HFF-Myc (cell line): ENCODE data around the gene C16orf96.
"Not testable (repeated sequence)": the region's sequence is repeated elsewhere in the genome, so short reads cannot be mapped to it uniquely, and the experiment has no call there.

Source experiments
- DNase-seq: peaks from one replicate; pipeline ENCODE4 v3.0.0-alpha.2; 2011; ENCODE audit warnings: low read depth; ENCODE audit errors: extremely low read depth
- H3K4me3 ChIP-seq: replicated peaks from 2 replicates; pipeline ENCODE4 v1.5.1; 2011; ENCODE audit warnings: low read depth, mild to moderate bottlenecking, control low read depth, low read length
- TF ChIP-seq, protein P1 (sequence below): IDR thresholded peaks from 2 replicates; pipeline ENCODE4 v1.5.1; 2012; ENCODE audit warnings: mild to moderate bottlenecking, low read depth, low read length, control low read depth; ENCODE audit errors: missing control alignments

Gene C16orf96

GRCh38 chr16:4561596-4561995, 5.5 kb downstream of the C16orf96 start:
- TF ChIP-seq, protein P1, sequence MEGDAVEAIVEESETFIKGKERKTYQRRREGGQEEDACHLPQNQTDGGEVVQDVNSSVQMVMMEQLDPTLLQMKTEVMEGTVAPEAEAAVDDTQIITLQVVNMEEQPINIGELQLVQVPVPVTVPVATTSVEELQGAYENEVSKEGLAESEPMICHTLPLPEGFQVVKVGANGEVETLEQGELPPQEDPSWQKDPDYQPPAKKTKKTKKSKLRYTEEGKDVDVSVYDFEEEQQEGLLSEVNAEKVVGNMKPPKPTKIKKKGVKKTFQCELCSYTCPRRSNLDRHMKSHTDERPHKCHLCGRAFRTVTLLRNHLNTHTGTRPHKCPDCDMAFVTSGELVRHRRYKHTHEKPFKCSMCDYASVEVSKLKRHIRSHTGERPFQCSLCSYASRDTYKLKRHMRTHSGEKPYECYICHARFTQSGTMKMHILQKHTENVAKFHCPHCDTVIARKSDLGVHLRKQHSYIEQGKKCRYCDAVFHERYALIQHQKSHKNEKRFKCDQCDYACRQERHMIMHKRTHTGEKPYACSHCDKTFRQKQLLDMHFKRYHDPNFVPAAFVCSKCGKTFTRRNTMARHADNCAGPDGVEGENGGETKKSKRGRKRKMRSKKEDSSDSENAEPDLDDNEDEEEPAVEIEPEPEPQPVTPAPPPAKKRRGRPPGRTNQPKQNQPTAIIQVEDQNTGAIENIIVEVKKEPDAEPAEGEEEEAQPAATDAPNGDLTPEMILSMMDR: no peak

GRCh38 chr16:4564661-4565267, 8.6 kb downstream of the C16orf96 start:
- TF ChIP-seq, protein P1: no peak
- H3K4me3 ChIP-seq: no peak overlapping the region
- no peak for DNase-seq

More at GRCh38 chr16:4561596-4561995, 5.5 kb downstream of the C16orf96 start:
- no peak for DNase-seq
- H3K4me3 ChIP-seq: no peak overlapping the region

- TF ChIP-seq, protein P1: no peak
- H3K4me3 ChIP-seq: no peak overlapping the region
- no peak for DNase-seq
Observed at GRCh38 chr16:4566144-4566543, 10.0 kb downstream of the C16orf96 start.

- DNase-seq: no peak
- TF ChIP-seq, protein P1: no peak
- H3K4me3 ChIP-seq: no peak overlapping the region
Observed at GRCh38 chr16:4570086-4570485, 13.9 kb downstream of the C16orf96 start.

DNA sequence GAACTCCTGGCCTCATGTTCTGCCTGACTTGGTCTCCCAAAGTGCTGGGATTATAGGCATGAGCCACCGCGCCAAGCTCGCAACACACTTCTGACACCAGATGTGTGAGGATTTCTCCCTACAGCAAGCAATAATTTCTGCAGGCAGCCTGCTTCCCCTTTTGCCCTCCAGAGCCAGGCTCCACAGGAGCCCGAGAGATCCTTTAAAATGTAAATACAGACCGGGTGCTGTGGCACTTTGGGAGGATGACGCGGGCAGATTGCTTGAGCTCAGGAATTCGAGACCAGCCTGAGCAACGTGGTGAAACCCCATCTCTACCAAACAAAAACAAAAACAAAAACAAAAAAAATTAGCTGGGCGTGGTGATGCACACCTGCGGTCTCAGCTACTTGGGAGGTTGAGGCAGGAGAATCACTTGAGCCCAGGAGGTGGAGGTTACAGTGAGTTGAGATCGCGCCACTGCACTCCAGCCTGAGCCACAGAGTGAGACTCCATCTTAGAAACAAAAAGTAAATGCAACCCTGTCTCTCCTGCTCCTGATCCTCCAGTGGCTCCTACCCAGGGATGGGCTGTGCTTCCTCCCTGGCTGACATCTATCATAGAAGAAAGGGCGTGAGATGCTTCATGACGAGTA, 14.7 kb downstream of the C16orf96 start:
- TF ChIP-seq, protein P1: no peak

DNA sequence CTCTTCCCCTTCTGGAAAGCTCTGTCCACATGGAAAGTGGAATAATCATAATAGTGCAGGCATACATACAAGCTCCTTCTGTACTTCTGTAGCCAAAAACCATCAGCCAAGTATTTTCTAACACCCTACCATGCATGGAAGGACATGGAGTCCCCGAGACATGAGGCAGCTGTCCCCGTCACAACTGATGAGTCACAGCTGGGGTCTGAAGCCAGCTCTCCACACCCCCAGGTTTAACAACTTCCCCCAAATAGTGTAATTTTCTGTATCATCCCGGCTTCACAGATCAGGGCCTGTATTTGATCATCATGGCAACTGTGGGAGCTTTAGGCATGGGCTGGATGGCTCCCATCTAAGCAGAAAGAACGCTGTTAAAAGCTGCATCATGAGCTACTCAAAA, 16.6 kb downstream of the C16orf96 start:
- no peak overlapping the region for H3K4me3 ChIP-seq
- DNase-seq: no peak
- TF ChIP-seq, protein P1: no peak

More for the DNA sequence above, 14.7 kb downstream of the C16orf96 start:
- no peak for DNase-seq
- H3K4me3 ChIP-seq: no peak overlapping the region

DNA sequence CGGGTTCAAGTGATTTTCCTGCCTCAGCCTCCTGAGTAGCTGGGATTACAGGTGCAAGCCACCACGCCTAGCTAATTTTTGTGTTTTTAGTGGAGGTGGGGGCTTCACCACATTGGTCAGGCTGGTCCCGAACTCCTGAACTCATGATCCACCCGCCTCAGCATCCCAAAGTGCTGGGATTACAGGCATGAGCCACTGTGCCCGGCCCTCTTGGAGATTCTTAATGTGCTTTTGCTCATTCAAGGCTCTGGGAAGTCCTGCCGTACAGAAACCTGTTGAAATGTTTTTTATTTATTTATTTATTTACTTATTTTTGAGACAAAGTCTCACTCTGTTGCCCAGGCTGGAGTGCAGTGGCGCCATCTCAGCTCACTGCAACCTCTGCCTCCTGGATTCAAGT, 17.8 kb downstream of the C16orf96 start:
- DNase-seq, H3K4me3 ChIP-seq: not testable (repeated sequence)
